ENCODE data around the gene ETS2.
"Not testable (repeated sequence)": the region's sequence is repeated elsewhere in the genome, so short reads cannot be mapped to it uniquely, and the experiment has no call there.

Gene ETS2

DNA sequence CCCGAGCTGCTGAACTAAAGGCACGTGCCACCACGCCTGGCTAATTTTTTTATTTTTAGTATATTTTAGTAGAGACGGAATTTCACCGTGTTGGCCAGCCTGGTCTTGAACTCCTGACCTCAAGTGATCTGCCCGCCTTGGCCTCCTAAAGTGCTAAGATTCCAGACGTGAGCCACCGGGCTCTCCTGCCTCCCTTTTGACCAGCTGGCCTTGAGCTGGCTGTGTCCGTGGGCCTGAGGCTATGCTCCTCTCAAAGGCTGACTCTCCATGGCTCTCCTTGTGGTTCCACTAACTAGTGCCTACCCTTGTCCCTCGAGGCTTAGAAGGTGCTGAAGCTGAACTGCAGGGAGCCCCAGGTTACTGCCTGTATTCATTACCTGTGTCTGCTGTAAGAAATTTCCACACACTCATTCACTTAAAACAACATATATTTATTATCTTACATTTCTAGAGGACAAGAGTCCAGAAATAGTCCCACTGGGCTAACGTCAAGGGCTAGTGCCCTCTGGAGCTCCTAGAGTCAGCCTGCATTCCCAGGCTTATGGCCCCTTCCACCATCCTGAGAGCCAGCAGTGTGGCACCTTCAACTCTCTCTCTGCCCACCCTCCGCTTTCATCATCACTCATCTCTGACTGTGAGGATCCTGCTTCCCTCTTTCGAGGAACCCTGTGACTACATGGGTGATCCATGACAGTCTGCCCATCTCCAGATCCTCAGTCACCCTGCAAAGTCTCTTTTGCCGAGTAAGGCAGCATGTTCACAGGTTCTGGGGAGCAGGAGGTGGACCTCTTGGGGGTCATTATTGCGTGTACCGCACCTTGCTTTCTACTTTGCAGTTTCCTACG lies 34.9 kb downstream of the ETS2 start:
- H3K4me3 ChIP-seq (ENCODE audit: control insufficient read depth, low read depth, low read length) = no peak overlapping the region
- no peak for TF ChIP-seq CTCF (IDR thresholded peaks at IDR 0.05; ENCODE audit: control insufficient read depth, insufficient read depth, low read depth, low read length, missing control alignments)
- DNase-seq (ENCODE audit: low read depth) = no peak

GRCh38 chr21:38841472-38841871 lies 35.7 kb downstream of the ETS2 start:
- TF ChIP-seq CTCF (IDR thresholded peaks at IDR 0.05; ENCODE audit: control insufficient read depth, insufficient read depth, low read depth, low read length, missing control alignments) = no peak
- no peak for DNase-seq (ENCODE audit: low read depth)
- H3K4me3 ChIP-seq (ENCODE audit: control insufficient read depth, low read depth, low read length) = no peak overlapping the region

- TF ChIP-seq CTCF (IDR thresholded peaks at IDR 0.05; ENCODE audit: control insufficient read depth, insufficient read depth, low read depth, low read length, missing control alignments) = no peak
- H3K4me3 ChIP-seq (ENCODE audit: control insufficient read depth, low read depth, low read length) = no peak overlapping the region
- no peak for DNase-seq (ENCODE audit: low read depth)
Observed at GRCh38 chr21:38842079-38842478, 36.4 kb downstream of the ETS2 start.

DNA sequence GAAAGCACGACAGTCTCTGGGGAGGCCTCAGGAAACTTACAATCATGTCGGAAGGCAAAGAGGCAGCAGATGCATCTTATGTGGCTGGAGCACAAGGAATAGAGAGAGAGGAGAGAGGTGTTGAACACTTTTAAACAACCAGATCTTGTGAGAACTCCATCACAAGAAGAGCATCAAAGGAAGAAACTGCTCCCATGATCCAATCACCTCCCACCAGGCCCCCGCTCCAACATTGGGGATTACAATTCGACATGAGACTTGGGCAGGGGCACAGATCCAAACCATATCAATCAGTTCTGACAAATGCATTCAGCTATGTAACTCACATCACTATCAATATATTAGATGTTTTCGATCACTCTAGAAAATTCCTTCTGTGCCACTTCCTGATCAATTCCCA lies 37.6 kb downstream of the ETS2 start:
- no peak for DNase-seq (ENCODE audit: low read depth)
- H3K4me3 ChIP-seq (ENCODE audit: control insufficient read depth, low read depth, low read length) = no peak overlapping the region
- no peak for TF ChIP-seq CTCF (IDR thresholded peaks at IDR 0.05; ENCODE audit: control insufficient read depth, insufficient read depth, low read depth, low read length, missing control alignments)

DNA sequence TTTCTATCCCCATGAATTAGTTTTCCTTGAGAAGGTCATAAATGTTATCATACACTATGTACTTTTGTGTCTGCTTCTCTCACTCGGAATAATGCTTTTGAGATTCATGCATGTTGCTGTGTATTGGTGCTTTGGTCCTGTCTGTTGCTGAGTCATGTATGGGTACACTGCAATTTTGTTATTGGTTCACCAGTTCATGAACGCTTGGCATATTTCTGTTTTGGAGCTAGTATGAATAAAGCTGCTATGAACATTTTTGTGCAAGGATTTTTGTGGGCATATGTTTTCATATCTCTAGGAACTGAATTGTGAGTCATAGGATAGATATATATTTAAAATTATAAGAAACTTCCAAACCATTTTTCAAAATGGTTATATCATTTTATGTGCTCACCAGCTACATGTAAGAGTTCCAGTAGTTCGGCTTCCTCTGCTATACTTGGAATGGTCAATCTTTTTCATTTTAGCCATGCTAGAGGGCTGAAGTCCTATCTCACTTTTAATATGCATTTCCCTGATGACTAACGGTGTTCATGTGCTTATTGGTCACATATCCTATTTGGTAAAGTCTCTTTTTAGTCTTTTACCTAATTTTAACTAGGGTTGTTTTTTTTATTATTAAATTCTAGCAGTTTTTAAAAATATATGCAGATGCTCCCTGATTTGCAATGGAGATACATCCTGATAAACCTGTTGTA lies 38.2 kb downstream of the ETS2 start:
- DNase-seq (ENCODE audit: low read depth) = no peak
- no peak for TF ChIP-seq CTCF (IDR thresholded peaks at IDR 0.05; ENCODE audit: control insufficient read depth, insufficient read depth, low read depth, low read length, missing control alignments)
- H3K4me3 ChIP-seq (ENCODE audit: control insufficient read depth, low read depth, low read length) = no peak overlapping the region

DNA sequence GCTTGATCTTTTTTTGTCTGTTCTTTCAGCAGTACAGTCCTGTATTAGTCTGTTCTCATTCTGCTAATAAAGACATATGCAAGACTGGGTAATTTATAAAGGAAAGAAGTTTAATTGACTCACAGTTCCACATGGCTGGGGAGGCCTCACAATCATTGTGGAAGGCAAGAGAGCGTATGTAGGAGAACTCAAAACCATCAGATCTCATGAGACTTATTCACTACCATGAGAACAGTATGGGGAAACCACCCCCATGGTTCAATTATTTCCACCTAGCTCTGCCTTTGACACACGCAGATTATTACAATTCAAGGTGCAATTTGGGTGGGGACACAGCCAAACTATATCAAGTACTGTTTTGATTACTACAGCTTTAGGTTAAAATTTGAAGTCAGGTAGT lies 39.6 kb downstream of the ETS2 start:
- H3K4me3 ChIP-seq (ENCODE audit: control insufficient read depth, low read depth, low read length); DNase-seq (ENCODE audit: low read depth): not testable (repeated sequence)

DNA sequence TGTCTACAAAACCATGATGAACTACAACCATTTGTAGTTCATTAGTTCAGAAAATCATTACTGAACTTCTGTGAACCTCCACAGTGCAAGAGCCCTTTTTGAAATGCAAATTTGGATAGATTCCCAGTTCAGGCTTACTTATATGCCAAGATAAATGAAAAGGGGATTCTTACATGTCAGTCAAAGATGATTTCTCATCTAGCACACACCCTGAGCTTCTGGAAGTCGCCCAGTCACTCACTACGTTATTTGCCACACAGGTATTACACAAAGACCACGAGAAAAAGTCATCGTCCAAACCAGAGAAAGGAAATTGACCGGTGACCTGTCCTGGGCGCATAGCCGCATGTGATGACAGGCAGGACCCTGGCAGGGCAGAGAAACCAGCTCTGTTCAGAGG lies 41.8 kb downstream of the ETS2 start:
- H3K4me3 ChIP-seq (ENCODE audit: control insufficient read depth, low read depth, low read length) = no peak overlapping the region
- no peak for DNase-seq (ENCODE audit: low read depth)
- TF ChIP-seq CTCF (IDR thresholded peaks at IDR 0.05; ENCODE audit: control insufficient read depth, insufficient read depth, low read depth, low read length, missing control alignments) = no peak

All from AG09309 (cell line).